HCT116 (cell line): ENCODE results near the gene LACC1.

Experiments
- FOSL1 ChIP-seq: IDR thresholded peaks from 2 replicates; pipeline ENCODE4 v1.6.1; 2012; ENCODE audit warnings: low read depth
- POLR2A ChIP-seq: IDR thresholded peaks from 2 replicates; pipeline ENCODE4 v1.7.0; 2011; ENCODE audit warnings: borderline replicate concordance; ENCODE audit not compliant: insufficient read depth, insufficient read length; ENCODE audit errors: extremely low read depth
- SIN3A ChIP-seq: IDR thresholded peaks from 2 replicates; pipeline ENCODE4 v1.6.1; 2012; ENCODE audit warnings: low read depth
- TF ChIP-seq, protein P1 (sequence below), 3 experiments: fragments of 200-600 bp in 1 of 3; sonication (generic) in 1 of 3; IDR thresholded peaks in 2 of 3; conservative IDR thresholded peaks in 1 of 3; 2 replicates each; pipeline ENCODE4 v1.5.1; 2012 to 2017; ENCODE audit warnings: low read depth in 2 of 3, low read length in 2 of 3, antibody characterized with exemption in 1 of 3, borderline replicate concordance in 1 of 3, control low read depth in 1 of 3, mild to moderate bottlenecking in 1 of 3, mixed read lengths in 1 of 3, mixed run types in 1 of 3, moderate library complexity in 1 of 3; ENCODE audit not compliant: insufficient read depth in 1 of 3

DNA sequence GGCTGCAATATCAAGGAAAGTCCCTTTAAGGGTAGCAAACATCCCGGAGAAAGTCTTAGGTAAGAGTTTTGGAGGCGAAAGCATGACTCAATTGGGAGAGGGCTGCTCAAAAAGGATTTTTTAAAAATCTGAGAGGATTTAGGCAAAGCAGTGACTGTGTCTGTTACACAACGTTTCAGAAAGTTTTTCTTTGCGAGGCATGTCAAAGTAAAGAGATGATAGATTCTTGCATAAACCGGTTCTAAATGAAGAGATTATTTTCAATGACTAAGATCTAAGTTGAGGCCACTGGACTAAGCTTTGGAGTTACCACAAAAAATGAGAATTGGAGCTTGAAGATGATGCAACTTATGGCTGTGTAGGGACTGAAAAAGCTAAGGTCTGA, 49.2 kb upstream of the LACC1 start:
- TF ChIP-seq SIN3A: no peak
- TF ChIP-seq, protein P1, sequence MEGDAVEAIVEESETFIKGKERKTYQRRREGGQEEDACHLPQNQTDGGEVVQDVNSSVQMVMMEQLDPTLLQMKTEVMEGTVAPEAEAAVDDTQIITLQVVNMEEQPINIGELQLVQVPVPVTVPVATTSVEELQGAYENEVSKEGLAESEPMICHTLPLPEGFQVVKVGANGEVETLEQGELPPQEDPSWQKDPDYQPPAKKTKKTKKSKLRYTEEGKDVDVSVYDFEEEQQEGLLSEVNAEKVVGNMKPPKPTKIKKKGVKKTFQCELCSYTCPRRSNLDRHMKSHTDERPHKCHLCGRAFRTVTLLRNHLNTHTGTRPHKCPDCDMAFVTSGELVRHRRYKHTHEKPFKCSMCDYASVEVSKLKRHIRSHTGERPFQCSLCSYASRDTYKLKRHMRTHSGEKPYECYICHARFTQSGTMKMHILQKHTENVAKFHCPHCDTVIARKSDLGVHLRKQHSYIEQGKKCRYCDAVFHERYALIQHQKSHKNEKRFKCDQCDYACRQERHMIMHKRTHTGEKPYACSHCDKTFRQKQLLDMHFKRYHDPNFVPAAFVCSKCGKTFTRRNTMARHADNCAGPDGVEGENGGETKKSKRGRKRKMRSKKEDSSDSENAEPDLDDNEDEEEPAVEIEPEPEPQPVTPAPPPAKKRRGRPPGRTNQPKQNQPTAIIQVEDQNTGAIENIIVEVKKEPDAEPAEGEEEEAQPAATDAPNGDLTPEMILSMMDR (IDR thresholded peaks at IDR 0.05 in 2 of 3, conservative IDR thresholded peaks at IDR 0.05 in 1 of 3; ENCODE audit: borderline replicate concordance in 1 of 3, insufficient read depth in 1 of 3, low read depth in 2 of 3, low read length in 2 of 3): no peak
- no peak for TF ChIP-seq FOSL1
- TF ChIP-seq POLR2A: no peak
